Tibial nerve (tissue), 4 donors: ENCODE measurements around the gene C9orf72.

ENCODE experiments used
- EP300 ChIP-seq, 2 donors: sonication (generic); formaldehyde crosslinking; IDR thresholded peaks; one replicate each; pipeline ENCODE4 v1.6.1; 2017; ENCODE audit warnings: antibody characterized with exemption in 2 of 2, mild to moderate bottlenecking in 1 of 2
- POLR2A ChIP-seq, 2 donors: fragments of 450-650 bp; IDR thresholded peaks; one replicate each; pipeline ENCODE4 v1.6.1; 2017; ENCODE audit warnings: antibody characterized with exemption in 2 of 2, mild to moderate bottlenecking in 2 of 2, moderate library complexity in 2 of 2
- TF ChIP-seq, protein P1 (sequence below), 5 experiments: fragments of 200-600 bp in 3 of 5; fragments of 450-650 bp in 2 of 5; sonication (generic) in 3 of 5; IDR thresholded peaks; one replicate each; pipeline ENCODE4 v1.5.1; 2016 to 2019; ENCODE audit warnings: antibody characterized with exemption in 5 of 5, mild to moderate bottlenecking in 3 of 5, moderate library complexity in 2 of 5

DNA sequence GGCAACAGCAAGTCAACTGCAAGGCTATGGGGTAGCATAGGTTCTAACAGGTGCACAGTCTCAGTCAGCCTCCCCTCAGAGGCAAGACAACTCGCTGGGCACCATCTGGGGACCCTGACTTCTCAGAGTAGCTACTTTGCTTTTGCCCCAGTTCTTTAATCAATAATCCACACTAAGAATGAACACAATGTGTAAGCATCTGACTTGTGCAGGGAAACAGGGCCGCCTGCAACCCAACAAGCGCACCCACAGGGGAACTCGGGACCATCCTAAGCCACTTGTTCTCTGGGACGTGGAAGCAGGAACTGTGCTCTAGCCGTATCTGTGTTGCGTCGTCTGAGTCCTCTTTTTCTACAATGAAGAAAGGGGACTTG is 45.6 kb downstream of the C9orf72 start:
- TF ChIP-seq, protein P1, sequence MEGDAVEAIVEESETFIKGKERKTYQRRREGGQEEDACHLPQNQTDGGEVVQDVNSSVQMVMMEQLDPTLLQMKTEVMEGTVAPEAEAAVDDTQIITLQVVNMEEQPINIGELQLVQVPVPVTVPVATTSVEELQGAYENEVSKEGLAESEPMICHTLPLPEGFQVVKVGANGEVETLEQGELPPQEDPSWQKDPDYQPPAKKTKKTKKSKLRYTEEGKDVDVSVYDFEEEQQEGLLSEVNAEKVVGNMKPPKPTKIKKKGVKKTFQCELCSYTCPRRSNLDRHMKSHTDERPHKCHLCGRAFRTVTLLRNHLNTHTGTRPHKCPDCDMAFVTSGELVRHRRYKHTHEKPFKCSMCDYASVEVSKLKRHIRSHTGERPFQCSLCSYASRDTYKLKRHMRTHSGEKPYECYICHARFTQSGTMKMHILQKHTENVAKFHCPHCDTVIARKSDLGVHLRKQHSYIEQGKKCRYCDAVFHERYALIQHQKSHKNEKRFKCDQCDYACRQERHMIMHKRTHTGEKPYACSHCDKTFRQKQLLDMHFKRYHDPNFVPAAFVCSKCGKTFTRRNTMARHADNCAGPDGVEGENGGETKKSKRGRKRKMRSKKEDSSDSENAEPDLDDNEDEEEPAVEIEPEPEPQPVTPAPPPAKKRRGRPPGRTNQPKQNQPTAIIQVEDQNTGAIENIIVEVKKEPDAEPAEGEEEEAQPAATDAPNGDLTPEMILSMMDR (IDR thresholded peaks at IDR 0.05) = no peak
- no peak for TF ChIP-seq POLR2A (IDR thresholded peaks at IDR 0.05)
- no peak for TF ChIP-seq EP300 (IDR thresholded peaks at IDR 0.05)
